Heart left ventricle (tissue), 16 donors: ENCODE results near the gene TXN. TPM values are rescaled to one million over a fixed set of nuclear protein-coding genes. Genes with fewer than 3 reads are reported as not detected.

ENCODE experiments used
- ATAC-seq, 4 donors: fragments of 200-7000 bp; cut with Tn5 transposase; one replicate each; pipeline ENCODE4 v1.9.1; 2020 to 2022; ENCODE audit warnings: moderate library complexity in 4 of 4, mild to moderate bottlenecking in 3 of 4, moderate number of reproducible peaks in 1 of 4
- DNase-seq, 5 donors: peaks; one replicate each; pipeline ENCODE4 v3.0.0-alpha.2; 2020
- H3K27ac ChIP-seq, 12 donors: fragments of 200-600 bp; sonication (generic) in 4 of 12; one replicate each; pipeline versions ENCODE4 v1.5.0 to v1.8.0; 2016 to 2022; ENCODE audit warnings: mild to moderate bottlenecking in 2 of 12
- H3K27me3 ChIP-seq, 9 donors: fragments of 200-600 bp; sonication (generic) in 2 of 9; one replicate each; pipeline versions ENCODE4 v1.5.1 to v1.8.0; 2016 to 2022; ENCODE audit warnings: mild to moderate bottlenecking in 3 of 9
- H3K36me3 ChIP-seq, 9 donors: fragments of 200-600 bp; sonication (generic) in 2 of 9; one replicate each; pipeline versions ENCODE4 v1.5.0 to v1.8.0; 2018 to 2022; ENCODE audit warnings: mild to moderate bottlenecking in 2 of 9
- H3K4me1 ChIP-seq, 12 donors: fragments of 200-600 bp; sonication (generic) in 4 of 12; one replicate each; pipeline versions ENCODE4 v1.5.0 to v1.8.0; 2016 to 2022; ENCODE audit warnings: mild to moderate bottlenecking in 3 of 12
- H3K4me3 ChIP-seq, 12 donors: fragments of 200-600 bp; sonication (generic) in 4 of 12; one replicate each; pipeline versions ENCODE4 v1.5.0 to v1.8.0; 2017 to 2022; ENCODE audit warnings: mild to moderate bottlenecking in 9 of 12, moderate library complexity in 4 of 12
- H3K9me3 ChIP-seq, 12 donors: fragments of 200-600 bp; sonication (generic) in 4 of 12; one replicate each; pipeline versions ENCODE4 v1.5.0 to v1.8.0; 2016 to 2022; ENCODE audit warnings: mild to moderate bottlenecking in 1 of 12
- CTCF ChIP-seq, 12 donors: fragments of 200-600 bp; sonication (generic) in 4 of 12; IDR thresholded peaks; one replicate each; pipeline versions ENCODE4 v1.5.0 to v1.8.0; 2018 to 2022; ENCODE audit warnings: antibody characterized with exemption in 12 of 12, mild to moderate bottlenecking in 5 of 12
- POLR2A ChIP-seq, 2 donors: fragments of 450-650 bp; IDR thresholded peaks; one replicate each; pipeline ENCODE4 v1.6.1; 2017; ENCODE audit warnings: antibody characterized with exemption in 2 of 2, mild to moderate bottlenecking in 2 of 2, moderate library complexity in 2 of 2
- whole genome bisulfite sequencing, 4 donors: extraction: QIAGEN DNeasy Blood & Tissue Kit in 2 of 4; methylation state at CpG; one replicate each; pipeline versions ENCODE4 v1.1.5 to v1.1.7; 2013 to 2018; 5-methylcytosine and 5-hydroxymethylcytosine counted together
- intact Hi-C, 10 donors: fragments of 100-400 bp; cut with DNase I; formaldehyde crosslinking; loops; one replicate each; pipeline versions ENCODE4 v1.11.1 to v1.14.2; 2022
- polyA plus RNA-seq, 2 donors: library from polyadenylated mRNA; stranded (reverse); fragments of 200-250 nt; gene quantifications; one replicate each; pipeline ENCODE4 v1.2.3, GENCODE V29; 2013
- total RNA-seq, 9 donors: library from RNA; depleted of rRNA in 2 of 9; stranded (reverse); fragments of >200 nt in 2 of 9; fragmentation: NEBNext Ultra II Directional in 3 of 9; extraction: Animal tissue kit (Norgen Biotek cat#: 25700) in 3 of 9; gene quantifications; one replicate each; pipeline versions ENCODE4 v1.1.0 to v1.2.4, GENCODE V29; 2016 to 2023
- donor health status: ischemic (EF 13 %, LVEDD 7.1; RV severe dilation, severe dysfunction).
- donor health status: healthy with polysubstance abuse.
- donor health status: DM: no; HTN: yes; CAD: no.
- donor health status: DM: no; HTN: no; CAD: no.
- donor health status: ischemic (EF 25% LVEDD 6.9; RV normal size, moderate dysfunction).
- donor health status: ischemic (EF 25% LVEDD 5.7; RV mildly dilated, moderate dysfunction).
- donor health status: healthy.
- donor health status: DM: yes; HTN: yes; CAD: no.
- donor health status: ischemic (EF 35%, LVEDD 5.7; RV mildly dilated, moderate dysfunction).
- donor health status: nonischemic (EF 11% LVEDD 7.7; RV severe dilation, severe dysfunction).
- donor health status: DM: yes; HTN: yes; CAD: no.
- donor health status: PGD.
- donor health status: ischemic (EF 29% LVEDD 5.4; RV normal size, mild dysfunction).
- donor health status: nonischemic (EF 23%, LVEDD 6.1; RV moderate dilation, normal function).

Gene TXN
- total and polyA plus RNA-seq, 11 donors: 48.6 to 173 (median 71.7) TPM

DNA sequence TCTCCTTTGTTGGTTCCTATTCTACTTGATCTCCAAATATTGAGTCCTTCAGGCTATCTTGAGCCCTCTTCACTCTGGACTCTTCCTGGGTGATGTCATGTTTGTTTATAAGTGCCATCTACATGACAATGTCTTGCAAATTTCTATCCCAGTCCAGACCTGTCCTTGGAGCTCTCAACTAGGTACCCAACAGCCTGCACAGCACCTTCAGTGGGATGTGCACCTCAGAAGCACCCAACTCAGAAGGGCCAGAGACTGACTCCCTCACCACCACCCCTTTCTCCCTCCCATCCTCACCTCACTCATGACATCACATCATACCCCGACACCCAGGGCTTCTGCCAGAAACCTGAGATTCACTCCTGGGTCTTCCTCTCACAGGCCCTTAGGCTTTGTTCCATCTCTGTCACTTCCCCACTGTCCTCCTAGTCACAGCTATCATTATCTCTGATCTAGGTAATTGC lies 14.4 kb downstream of the TXN start:
- TF ChIP-seq POLR2A (IDR thresholded peaks at IDR 0.05): no peak
- TF ChIP-seq CTCF (IDR thresholded peaks at IDR 0.05): no peak
- H3K27me3 ChIP-seq: no peaks in the 10 kb centered on the region
- no peak for DNase-seq
- 92 to 95% (median 94%) methylated on average over 1 of the region's 1 CpG for WGBS, 4 donors
- H3K9me3 ChIP-seq: no peaks in the 10 kb centered on the region
- peaks cover 0 to 50% (median 38%) of the 10 kb centered on the region in 9 donors for H3K36me3 ChIP-seq
- no peak overlapping the region for H3K27ac ChIP-seq
- intact Hi-C loops: no loop called here
- no peaks in the 10 kb centered on the region for H3K4me1 ChIP-seq
- H3K4me3 ChIP-seq: no peak overlapping the region
- no peak for ATAC-seq

DNA sequence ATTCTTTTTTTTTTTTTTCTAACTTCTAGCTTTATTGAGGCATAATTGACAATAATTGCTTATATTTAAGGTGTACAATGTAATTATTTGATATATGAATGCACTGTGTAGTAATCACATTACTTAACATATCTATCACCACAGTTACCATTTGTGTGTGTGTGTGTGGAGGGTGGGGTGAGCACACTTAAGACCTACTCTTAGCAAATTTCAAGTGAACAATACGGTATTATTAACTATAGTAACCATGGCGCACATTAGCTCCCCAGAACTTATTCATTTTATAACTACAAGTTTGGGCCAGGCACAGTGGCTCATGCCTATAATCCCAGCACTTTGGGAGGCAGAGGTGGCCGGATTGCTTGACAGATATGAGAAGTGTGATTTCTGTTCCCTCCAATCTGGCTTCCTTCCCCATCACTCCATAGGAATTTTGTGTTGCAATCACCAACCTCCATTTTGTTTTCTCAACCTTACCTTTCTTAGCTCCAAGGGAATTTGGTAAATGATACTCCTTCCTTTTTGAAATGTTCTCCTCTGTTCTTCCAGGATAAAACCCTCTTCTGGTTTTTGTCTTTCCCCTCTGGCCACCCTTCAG lies 14.9 kb downstream of the TXN start:
- ATAC-seq (no peak), DNase-seq (no peak)
- H3K9me3 ChIP-seq: no peaks in the 10 kb centered on the region
- intact Hi-C loops: no loop called here
- no peak overlapping the region for H3K4me3 ChIP-seq
- H3K27me3 ChIP-seq: no peaks in the 10 kb centered on the region
- H3K4me1 ChIP-seq: no peaks in the 10 kb centered on the region
- WGBS, 4 donors: 92 to 97% (median 96%) methylated on average over 3 of the region's 3 CpGs
- H3K36me3 ChIP-seq: peaks cover 0 to 45% (median 33%) of the 10 kb centered on the region in 9 donors
- no peak for TF ChIP-seq POLR2A (IDR thresholded peaks at IDR 0.05)
- TF ChIP-seq CTCF (IDR thresholded peaks at IDR 0.05): no peak
- no peak overlapping the region for H3K27ac ChIP-seq

- H3K9me3 ChIP-seq: peaks cover 0 to 3% (median 0%) of the 10 kb centered on the region in 12 donors
- WGBS, 4 donors: 33 to 64% (median 48%) methylated on average over 1 of the region's 1 CpG
- no peaks in the 10 kb centered on the region for H3K27me3 ChIP-seq
- no peak overlapping the region for H3K27ac ChIP-seq
- ATAC-seq (no peak), DNase-seq (no peak)
- H3K4me1 ChIP-seq: no peaks in the 10 kb centered on the region
- TF ChIP-seq CTCF (IDR thresholded peaks at IDR 0.05) (no peak), POLR2A (IDR thresholded peaks at IDR 0.05) (no peak)
- intact Hi-C loops: no loop called here
- H3K4me3 ChIP-seq: no peak overlapping the region
- H3K36me3 ChIP-seq: peaks cover 0 to 37% (median 24%) of the 10 kb centered on the region in 9 donors
These were observed 16.1 kb downstream of the TXN start for GRCh38 chr9:110240198-110240597.

DNA sequence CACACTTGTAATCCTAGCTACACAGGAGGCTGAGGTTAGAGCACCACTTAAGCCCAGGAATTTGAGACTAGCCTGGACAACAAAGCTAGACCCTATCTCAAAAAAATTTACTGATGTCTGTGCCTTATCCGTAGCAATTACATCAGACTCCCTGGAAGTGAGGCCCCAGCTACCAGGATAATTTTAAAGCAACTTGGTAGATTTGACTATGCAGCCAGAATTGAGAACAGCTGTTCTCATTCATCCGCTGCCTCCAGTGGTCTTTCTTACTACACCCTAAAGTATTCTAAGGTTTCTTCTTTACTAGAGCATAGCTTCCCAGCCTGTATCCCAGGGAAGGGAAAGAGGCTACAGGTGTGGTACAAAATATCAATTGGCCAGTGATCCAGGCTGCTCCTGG lies 28.0 kb downstream of the TXN start:
- WGBS, 4 donors: 73 to 83% (median 79%) methylated on average over 2 of the region's 2 CpGs
- H3K27ac ChIP-seq: no peak overlapping the region
- H3K9me3 ChIP-seq: no peaks in the 10 kb centered on the region
- DNase-seq (no peak), ATAC-seq (no peak)
- no peaks in the 10 kb centered on the region for H3K36me3 ChIP-seq
- TF ChIP-seq POLR2A (IDR thresholded peaks at IDR 0.05): no peak
- TF ChIP-seq CTCF (IDR thresholded peaks at IDR 0.05): no peak
- H3K4me1 ChIP-seq: no peaks in the 10 kb centered on the region
- H3K27me3 ChIP-seq: no peaks in the 10 kb centered on the region
- H3K4me3 ChIP-seq: no peak overlapping the region
- intact Hi-C loops: loop anchor here in 1 of 10 donors (10.0 kb wide), 1 partner anchor 54 kb away; no protein-coding TSS in a partner anchor
